GM12891 (cell line): ENCODE measurements around the gene NPR2.

Experiments
- PAX5 ChIP-seq: IDR thresholded peaks from 2 replicates; pipeline ENCODE4 v1.6.1; 2011; ENCODE audit warnings: low read length, moderate library complexity, mild to moderate bottlenecking; ENCODE audit not compliant: insufficient read depth, severe bottlenecking
- POLR2A ChIP-seq: IDR thresholded peaks from 2 replicates; pipeline ENCODE4 v1.6.1; 2011; ENCODE audit warnings: low read depth, low read length, control low read depth
- POLR2AphosphoS5 ChIP-seq: IDR thresholded peaks from 2 replicates; pipeline ENCODE4 v1.6.1; 2011; ENCODE audit warnings: low read depth, low read length, control low read depth
- SPI1 ChIP-seq: IDR thresholded peaks from 2 replicates; pipeline ENCODE4 v1.6.1; 2011; ENCODE audit warnings: low read depth, low read length, control low read depth
- TAF1 ChIP-seq: IDR thresholded peaks from 2 replicates; pipeline ENCODE4 v1.6.1; 2011; ENCODE audit warnings: low read depth, low read length, control low read depth

GRCh38 chr9:35827486-35827885 lies 36.1 kb downstream of the NPR2 start:
- TF ChIP-seq POLR2A (no peak), TAF1 (no peak), POLR2AphosphoS5 (no peak), SPI1 (no peak), PAX5 (no peak)
